ENCODE measurements around the gene SAAL1.

DNA sequence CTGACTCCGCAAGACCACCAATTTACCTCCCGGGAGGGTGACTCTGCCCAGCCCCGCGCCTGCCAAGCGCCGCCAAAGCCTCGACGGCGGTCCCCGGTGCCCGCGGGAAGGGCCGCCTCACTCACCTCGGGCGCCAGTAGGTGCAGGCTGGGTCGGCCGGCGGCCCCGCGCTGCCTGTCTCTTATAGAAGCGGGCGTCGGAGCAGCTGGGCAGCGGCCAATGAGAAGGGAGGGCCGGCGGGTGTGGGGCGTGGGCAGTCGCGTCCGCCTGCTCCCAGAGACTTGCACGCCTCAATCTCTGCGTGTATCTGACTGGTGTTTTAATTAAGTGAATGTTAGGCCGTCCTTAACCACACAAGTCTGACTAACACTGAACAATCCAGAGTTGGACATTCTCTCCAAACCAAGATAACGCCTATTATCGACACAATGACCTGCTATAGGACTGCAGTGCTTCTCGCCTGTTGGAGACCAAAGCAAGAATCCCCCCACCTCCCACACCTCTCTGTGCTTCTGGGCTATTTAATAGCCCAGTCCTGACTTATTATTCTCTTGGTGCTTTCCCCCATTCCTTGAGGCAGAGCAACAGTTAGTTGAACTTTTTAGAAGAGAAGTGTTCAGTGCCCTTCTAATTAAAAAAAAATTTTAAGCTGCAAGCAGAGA, 59.6 kb downstream of the SAAL1 start, which contains the start of gene TPH1:
- no peak for TF ChIP-seq EZH2 (IDR thresholded peaks at IDR 0.05; ENCODE audit: insufficient read depth, poor library complexity, severe bottlenecking)
- no peak for TF ChIP-seq EZH2phosphoT487 (IDR thresholded peaks at IDR 0.05; ENCODE audit: insufficient read depth, low read depth)
